Superior temporal gyrus (tissue), 1 donor: ENCODE measurements around the gene GMPS.
"Not testable (repeated sequence)": the region's sequence is repeated elsewhere in the genome, so short reads cannot be mapped to it uniquely, and the experiment has no call there.

Experiments
- DNase-seq: peaks from one replicate; pipeline ENCODE4 v3.0.0-alpha.2; 2016; ENCODE audit errors: extremely low spot score

GMPS gene

GRCh38 chr3:155872904-155873646, 2.6 kb downstream of the GMPS start:
- DNase-seq: no peak

GRCh38 chr3:155876037-155876436, 5.6 kb downstream of the GMPS start:
- no peak for DNase-seq

- DNase-seq: no peak
Measured at GRCh38 chr3:155876503-155876902, 6.1 kb downstream of the GMPS start.

DNA sequence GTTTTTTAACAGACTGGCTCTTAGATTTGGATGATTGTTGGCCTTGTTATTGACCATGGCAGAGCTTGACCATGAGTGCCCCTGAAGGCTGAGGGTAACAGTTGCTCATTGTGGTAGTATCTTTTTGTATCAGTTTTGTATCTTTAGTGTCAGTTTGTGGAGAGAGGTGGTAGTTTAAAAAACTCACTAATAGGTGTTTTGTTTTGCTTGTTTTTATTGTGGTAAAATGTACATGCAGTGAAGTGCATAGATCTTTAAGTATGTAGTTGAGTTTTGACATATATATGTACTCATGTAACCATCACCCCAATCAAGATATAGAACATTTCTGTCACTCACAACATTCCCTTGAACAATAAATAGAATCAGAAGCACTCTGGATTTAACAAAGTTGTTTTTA, 9.8 kb downstream of the GMPS start:
- DNase-seq: no peak

DNA sequence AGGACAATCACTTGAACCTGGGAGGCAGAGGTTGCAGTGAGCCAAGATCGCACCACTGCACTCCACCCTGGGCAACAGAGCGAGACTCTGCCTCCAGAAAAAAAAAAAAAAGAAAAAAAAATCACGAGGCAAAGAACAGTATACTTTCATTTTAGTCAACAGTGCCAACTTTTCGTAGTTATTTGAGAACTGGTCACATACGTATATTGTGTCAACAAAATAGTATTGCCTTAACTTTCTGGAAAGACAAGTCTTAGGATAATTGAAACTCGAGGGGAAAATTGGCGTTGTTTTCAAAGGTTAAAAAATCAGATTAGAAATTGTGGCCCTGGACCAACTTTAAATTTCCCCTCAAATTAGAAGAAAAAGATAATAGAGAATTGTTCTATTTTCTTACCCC, 13.8 kb downstream of the GMPS start:
- DNase-seq: no peak

DNA sequence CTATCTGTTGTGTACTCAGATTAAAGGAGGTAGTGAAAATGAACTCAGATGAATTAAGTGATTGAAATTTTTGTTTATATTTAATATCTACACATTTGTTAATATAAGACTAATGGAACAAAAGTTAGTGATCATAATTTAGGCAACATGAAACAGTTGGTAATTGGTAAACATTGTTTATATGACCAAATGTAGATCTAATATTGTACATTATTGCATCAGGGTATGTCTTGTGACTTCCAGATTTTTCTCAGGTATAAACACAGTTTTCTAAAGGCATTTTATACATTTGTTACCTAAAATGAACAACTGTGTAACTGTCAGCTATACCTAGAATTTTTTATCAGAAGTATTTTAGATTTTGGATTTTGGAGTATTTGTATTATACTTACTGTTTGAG, 14.8 kb downstream of the GMPS start:
- no peak for DNase-seq

- not testable (repeated sequence) for DNase-seq
Measured at GRCh38 chr3:155886348-155886747, 15.9 kb downstream of the GMPS start.

DNA sequence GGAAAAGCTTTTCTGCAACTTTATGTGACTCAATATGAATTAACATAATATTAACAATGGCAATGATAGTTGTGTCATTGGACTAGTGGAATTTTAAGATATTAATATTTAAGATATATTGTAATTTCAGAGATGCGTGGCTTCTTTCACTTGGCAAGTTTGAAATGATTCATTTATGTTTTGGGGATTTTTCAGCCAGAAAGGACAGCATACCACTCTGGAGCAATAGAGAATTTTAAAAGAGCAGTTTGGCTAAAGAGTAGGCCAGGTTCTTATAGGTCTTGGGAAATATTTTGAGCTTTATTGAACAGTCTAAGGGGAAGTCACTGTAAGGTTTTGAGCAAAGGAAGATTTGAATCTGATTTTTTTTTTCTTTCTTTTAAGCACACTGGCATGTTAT, 16.5 kb downstream of the GMPS start:
- no peak for DNase-seq

DNA sequence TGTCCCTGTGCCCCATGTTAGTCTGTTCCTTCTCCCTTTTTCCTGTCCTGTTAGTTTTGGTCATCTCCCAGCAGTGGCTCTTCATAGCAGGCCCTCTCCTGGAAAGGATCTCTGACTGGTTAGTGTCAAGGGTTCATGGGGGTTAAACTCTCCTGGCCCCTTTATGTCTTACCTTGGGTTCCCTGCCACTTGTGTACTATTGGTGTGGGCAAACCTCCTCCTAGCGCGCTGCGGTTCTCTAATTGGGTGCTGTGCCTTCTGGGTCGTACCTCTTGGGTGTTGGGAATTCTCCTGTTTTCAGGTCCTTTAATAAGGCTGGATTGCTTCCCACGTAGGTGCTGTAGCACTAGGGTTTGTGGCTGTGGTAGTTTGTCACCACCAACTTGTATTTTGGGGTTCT, 18.8 kb downstream of the GMPS start:
- no peak for DNase-seq

- no peak for DNase-seq
Measured at GRCh38 chr3:155889952-155890351, 19.5 kb downstream of the GMPS start.

GRCh38 chr3:155890671-155891190, 20.3 kb downstream of the GMPS start:
- no peak for DNase-seq

- DNase-seq: no peak
Measured at GRCh38 chr3:155891321-155891720, 20.9 kb downstream of the GMPS start.

DNA sequence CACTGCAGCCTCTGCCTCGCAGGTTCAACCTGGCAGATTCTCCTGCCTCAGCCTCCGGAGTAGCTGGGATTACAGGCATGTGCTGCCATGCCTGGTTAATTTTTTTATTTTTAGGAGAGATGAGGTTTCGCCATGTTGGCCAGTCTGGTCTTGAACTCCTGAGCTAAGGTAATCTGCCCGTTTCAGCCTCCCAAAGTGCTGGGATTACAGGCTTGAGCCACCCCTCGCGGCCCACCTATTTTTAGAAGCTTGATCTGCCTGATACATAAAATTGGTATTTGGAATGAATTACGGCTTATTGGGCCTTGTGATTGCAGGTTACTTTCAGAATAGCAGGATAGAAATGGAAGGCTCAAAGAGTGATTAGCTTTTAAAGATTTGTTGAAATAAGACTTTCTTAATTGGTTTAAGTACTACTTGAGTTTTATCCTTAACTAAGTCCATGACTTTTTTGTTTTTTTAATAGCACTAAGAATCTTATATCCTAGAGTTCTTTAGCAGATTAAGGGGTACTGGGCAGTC, 25.0 kb downstream of the GMPS start:
- no peak for DNase-seq

GRCh38 chr3:155906900-155907299, 36.5 kb downstream of the GMPS start:
- DNase-seq: no peak

GRCh38 chr3:155908086-155908485, 37.6 kb downstream of the GMPS start:
- DNase-seq: no peak

DNA sequence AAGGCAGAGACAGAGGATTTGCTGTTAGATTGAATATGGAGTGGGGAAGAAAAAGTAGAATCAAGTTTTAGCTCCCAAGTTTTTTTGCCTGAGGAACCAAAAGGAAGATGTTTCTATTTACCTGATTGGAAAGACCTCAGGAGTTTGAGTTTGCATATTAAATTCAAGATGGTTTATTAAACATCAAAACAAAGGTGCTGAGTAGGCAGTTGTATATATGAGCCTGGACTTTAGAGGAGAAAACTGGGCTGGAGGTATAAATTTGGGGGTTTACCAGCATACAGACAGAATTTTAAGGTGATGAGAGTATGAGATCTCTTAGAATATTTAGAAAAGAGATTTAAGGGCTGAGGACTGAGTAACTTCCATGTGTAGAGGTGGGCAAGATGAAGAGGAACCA, 38.2 kb downstream of the GMPS start:
- no peak for DNase-seq

DNA sequence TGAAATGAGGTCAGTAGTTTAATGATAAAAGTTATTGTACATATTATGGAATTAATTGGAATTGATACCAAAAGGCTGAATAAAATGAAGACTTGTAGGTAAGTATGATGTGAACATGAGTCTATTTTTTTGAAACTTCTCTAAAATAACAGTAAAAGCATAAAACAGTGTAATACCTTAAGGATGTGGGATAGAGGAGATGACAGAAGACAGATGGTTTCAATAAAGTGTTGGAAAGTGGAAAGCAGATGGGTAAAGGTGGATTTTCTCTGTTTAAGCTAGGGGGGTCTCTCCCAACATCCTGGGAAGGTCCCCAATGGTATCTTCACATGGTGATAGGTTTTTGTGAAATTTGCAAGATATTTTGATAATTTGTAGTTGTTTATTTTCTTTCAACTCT, 41.6 kb downstream of the GMPS start:
- no peak for DNase-seq

DNA sequence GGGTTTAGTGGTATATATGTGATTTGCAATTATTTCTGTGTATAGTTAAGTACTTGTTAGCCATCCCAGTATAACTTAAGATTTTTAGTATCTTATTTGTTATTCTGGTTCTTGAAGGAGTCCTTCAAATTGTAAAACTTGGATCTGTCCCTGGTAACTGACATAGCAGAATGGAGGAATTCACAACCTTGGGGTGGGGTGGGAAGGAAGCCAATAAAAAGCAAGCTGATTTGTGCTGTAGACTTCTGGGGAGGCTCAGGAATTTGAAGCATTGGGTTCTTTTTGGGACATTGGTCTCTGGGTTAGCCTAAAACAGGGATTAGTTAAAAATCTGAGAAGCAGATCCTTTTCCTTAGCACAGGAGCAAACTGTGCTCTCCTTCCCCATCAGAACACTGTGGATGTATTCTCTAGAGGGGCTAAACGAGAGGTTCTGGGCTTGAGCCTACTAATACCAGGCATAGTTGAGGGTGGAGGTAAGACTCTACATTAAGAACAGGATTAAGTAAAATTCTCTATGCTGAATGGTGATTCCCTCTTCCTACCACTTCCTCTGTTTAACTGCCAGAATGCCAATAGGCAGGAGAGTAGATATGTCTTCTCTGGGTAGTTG, 42.2 kb downstream of the GMPS start:
- no peak for DNase-seq

- no peak for DNase-seq
Measured at GRCh38 chr3:155917781-155918180, 47.3 kb downstream of the GMPS start.

- no peak for DNase-seq
Measured at GRCh38 chr3:155919728-155920127, 49.3 kb downstream of the GMPS start.

DNA sequence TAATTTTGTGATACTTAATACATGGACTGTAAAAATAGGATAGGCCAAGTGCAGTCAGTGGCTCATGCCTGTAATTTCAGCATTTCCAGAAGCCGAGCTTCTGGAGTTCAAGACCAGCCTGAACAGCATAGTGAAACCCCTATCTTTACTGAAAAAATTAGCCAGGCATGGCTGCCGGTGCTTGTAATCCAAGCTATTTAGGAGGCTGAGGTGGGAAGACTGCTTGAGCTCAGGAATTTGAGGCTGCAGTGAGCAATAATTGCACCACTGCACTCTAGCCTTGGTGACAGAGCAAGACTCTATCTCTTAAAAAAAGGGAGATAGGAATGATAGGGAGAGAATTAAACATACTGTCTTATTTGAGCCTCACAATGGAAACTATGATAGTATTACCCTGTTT, 51.0 kb downstream of the GMPS start:
- DNase-seq: no peak

- no peak for DNase-seq
Measured at GRCh38 chr3:155934230-155934629, 63.8 kb downstream of the GMPS start.

DNA sequence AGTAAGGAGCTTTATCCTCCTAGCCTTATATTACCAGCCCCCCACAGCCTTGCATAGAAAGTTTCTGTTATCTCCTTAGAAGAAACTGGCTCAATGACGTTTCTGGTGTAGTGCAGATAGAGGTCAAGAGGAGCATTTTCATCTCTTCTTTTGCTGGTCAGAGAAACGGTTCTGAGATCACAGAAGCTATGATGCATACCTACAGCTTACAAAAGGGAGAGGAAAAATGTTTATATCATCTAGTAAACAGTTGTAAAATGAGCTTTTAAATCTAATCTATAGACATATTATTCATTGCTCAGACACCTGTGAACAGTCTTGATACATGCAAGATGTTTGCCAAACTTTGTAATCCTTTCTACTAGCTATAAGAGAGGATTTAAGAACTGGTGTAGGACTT, 68.0 kb downstream of the GMPS start:
- no peak for DNase-seq
